HG03159 (cell line): Measurements from ENCODE around the gene SRGAP1.
"Not testable (repeated sequence)": the region's sequence is repeated elsewhere in the genome, so short reads cannot be mapped to it uniquely, and the experiment has no call there.

ENCODE experiments used
- ATAC-seq: cut with Tn5 transposase; IDR thresholded peaks from one replicate; pipeline ENCODE4 v1.9.1; 2021; ENCODE audit warnings: mild to moderate bottlenecking, moderate library complexity; ENCODE audit not compliant: unreplicated experiment

SRGAP1 gene

DNA sequence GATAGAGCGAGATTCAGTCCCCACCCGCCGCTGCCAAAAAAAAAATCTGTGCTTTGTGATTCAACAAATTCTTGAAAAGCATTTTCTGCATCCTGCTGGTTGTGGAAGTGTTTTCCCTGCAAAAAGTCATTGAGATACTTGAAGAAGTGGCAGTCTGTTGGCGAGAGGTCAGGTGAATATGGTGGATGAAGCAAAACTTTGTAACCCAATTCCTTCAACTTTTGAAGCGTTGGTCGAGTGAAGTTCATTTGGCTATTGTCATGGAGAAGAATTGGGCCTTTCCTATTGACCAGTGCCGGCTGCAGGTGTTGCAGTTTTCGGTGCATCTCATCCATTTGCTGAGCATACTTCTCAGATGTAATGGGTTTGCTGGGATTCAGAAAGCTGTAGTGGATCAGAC, 20.9 kb downstream of the SRGAP1 start:
- no peak for ATAC-seq

DNA sequence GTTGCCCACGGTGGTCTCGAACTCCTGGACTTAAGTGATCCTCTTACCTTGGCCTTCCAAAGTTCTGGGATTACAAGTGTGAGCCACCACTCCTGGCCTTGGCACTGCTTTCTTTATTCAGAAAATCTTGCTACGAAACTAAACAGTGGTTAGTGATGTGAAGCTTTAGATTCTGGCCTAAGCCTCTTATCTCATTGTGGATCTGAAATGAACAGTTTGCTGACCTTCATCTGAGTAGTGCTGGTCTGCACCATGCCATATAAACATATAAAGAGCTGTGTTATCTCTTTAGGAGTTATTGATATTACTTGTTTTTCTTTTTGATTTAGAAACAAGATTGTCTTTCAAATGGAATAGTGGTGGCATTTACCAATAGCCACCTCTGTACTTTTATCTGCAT, 22.6 kb downstream of the SRGAP1 start:
- no peak for ATAC-seq

DNA sequence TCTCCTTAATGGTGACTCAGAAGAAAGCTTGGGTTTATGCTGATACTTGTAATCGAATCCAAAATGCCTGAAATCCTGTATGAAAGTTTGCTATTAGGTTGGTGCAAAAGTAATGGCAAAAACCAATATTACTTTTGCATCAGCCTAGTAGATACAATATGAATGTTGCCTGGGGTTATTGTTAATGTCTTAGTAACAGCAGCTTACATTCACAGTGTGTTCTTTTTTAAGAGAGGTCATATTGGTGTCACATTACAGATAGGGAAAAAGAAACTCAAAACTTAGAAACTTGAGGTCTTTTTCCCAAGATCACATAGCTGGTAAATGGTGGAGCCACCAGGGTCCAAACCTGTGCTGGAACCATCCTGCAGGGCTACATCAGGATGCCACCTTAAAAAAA, 25.2 kb downstream of the SRGAP1 start:
- no peak for ATAC-seq

DNA sequence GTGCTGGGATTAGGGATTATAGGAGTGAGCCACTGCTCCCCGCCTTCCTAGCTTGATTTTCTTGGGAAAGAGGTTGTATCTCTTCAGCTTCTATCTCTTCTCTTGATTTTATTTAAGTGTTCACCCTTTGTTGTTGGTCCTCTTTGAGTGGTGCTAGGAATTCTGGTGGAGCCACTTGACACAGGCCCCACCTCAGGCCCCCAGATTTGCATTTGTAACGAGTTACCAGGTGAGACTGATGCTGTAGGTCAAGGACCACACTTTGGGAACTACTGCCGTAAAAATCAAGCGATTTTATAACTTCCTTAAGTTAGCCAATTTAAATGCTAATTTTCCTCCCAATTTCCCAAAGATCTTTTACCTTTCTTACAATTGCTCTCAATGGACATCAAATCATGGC, 26.3 kb downstream of the SRGAP1 start:
- ATAC-seq, result no peak

DNA sequence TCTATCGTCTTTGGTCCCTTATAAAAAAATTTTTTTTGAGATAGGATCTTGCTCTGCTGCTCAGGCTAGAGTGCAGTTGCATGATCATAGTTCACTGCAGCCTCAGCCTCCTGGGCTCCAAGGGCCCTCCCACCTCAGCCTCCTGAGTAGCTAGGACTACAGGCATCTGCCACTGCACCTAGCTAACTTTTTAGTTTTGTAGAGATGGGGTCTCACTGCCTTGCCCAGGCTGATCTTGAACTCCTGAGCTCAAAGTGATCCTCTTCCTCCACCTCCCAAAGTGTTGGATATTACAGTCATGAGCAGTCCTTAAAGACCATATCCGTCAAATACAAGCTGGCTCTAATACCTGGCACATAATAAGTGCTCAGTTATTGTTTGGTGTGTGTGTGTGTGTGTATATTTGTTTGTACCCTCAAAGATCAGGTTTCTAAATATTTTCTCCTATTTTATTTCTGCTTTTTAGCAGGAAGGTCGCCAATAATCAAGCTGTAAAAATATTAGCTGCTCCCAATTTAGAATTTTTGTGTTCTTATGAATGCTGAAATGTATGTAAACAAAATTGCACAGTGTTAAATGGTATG, 30.5 kb downstream of the SRGAP1 start:
- ATAC-seq, result no peak

DNA sequence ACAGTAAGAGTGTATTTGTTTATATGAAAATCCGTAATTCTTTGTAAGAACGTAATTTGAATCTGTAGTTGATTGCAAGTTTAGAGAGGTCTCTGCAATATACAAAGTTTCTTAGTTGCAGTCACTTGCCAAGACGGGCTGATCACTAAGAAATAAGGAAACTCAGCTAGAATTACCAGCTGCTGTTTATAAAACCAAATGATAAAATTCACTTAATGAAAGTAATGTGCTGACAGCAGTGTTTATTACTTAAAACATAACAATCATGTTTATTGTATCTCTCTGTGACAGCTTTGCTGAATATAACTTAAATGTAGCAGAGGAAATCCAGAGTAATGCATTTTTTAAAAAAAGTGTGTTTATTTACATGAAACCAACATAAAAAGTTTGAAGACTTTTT, 31.2 kb downstream of the SRGAP1 start:
- no peak for ATAC-seq

DNA sequence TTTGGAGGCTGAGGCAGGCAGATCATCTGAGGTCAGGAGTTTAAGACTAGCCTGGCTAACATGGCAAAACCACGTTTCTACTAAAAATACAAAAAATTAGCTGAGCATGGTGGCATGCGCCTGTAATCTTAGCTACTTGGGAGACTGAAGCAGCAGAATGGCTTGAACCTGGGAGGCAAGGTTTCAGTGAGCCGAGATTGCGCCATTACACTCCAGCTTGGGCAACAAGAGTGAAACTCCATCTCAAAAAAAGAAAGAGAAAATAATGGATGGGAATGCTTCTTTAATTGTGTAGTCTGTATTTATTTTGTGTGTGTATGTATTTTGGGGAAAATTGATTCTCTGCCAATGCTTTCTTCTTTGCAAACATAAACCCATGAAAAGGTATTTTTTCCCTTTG, 32.5 kb downstream of the SRGAP1 start:
- ATAC-seq, result no peak

DNA sequence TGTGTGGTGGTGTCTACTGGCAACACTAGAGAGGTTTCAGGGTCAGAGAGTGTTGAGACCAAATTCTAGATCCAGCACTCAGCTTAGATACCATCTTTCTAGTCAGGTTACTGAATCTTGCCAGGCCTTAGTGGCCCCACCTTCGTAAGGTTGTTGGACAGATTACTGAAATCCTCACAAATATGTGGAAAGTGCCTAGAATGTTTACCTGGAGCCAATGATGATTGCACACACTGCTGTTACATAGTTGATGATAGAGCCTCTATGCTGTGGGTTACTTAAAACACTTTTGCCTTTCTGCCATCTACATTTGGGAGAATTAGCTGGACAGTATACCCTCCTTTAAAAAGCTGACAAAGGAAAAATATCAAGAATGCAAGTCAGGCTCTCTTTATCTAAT, 33.2 kb downstream of the SRGAP1 start:
- no peak for ATAC-seq

DNA sequence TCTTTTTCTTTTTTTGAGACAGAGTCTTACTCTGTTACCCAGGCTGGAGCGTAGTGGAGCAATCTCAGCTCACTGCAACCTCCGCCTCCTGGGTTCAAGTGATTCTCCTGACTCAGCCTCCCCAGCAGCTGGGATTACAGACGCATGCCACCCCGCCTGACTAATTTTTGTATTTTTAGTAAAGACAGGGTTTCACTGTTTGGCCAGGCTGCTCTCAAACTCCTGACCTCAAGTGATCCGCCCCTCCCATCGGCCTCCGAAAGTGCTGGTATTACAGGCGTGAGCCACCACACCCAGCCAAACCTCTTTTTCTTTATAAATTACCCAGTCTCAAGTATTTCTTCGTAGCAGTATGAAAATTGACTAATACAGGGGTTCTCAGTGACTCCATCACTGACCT, 35.7 kb downstream of the SRGAP1 start:
- ATAC-seq, result not testable (repeated sequence)

DNA sequence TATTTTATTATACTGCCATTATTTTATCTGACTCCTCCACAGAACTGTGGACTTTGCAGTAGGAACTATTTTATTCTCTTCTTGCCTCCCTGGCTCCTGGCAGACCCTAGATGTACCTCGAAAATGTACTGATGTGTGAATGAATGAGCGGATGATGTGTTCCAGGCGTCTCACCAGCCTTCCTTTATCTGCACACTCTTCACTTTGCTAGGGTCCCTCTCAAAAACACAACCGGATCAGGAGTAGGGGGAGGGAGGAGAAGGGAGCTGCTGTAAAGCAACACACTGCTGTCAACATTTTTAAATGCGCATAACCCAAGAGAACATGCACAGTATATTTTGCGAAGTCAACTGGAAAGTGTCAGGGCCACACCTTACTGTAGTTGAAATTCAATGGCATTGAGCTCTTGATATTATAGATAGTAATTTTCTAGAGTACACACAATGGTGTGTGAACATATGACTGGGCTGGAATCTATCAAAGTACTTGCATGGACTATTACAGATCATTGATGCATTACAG, 36.3 kb downstream of the SRGAP1 start:
- ATAC-seq, result no peak

DNA sequence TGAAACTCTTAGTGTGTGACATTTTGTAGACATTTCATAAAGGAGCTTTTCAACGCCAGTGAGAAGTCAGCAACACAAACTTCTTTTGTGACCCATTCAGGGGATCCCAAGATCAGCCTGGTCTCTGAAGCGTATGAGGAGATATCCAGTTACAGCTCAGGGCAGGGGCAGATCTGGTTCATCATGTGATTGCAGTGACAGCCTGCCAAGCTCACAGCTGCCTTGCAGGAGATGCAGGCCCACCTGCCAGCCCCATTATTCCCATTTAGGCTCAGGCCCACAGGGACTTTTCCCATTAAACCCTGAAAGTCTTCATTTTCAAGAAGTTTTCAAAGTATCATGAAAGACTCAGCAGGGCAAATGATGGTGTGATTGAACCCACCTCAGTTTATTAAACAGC, 38.3 kb downstream of the SRGAP1 start:
- ATAC-seq, result no peak

DNA sequence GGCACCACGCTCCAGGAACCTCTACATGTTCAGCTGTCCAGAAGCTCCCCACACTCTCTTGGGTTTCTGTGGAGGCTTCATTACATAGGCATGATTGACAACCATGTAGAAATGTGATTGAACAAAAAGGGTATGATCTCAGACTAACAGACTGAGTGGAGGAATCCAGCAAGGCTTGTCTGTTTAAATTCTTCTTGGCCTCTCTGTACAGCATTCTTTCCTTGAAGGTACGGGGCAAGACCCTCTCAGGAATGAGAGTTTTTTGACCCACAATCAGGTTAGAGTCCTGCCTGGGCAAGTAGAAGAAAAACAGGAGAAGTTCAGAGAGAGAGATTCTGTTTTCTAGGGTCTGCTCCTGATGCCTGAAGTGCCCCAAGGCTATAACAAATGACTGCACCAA, 40.9 kb downstream of the SRGAP1 start:
- ATAC-seq, result no peak

DNA sequence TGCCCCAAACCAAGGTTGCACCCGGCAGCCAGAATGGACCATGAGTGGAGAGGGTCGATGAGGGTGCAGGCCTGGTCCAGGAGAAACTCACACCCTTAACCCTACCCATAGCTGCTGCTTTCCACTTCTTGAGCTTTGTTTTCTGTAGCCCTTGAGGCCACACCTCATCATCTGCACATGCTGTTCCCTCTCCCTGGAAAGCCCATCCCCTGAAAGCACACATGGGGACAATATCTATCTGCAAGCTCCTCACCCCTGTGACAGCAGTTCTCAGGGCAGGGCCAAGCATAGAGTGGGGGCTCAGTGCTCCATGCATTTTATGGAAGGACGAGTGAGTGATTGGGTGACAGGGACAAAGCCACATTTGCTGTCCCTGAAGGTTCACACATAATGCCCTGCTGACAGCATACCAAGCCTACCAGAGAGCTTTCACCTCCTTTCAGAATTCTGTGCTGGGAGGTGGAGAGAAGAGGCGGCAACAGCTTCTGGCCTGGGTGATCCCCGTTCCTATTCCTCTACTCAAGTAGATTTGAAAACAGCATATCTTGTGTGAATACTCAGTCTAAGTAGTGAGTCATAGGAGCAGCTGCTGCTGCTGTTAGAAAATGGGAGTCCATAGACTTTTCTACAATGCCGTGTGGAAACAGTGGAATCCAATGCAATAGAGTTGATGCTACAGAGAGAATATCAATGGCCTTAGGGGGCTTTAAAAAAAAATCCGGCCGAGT, 44.6 kb downstream of the SRGAP1 start:
- ATAC-seq, result no peak

DNA sequence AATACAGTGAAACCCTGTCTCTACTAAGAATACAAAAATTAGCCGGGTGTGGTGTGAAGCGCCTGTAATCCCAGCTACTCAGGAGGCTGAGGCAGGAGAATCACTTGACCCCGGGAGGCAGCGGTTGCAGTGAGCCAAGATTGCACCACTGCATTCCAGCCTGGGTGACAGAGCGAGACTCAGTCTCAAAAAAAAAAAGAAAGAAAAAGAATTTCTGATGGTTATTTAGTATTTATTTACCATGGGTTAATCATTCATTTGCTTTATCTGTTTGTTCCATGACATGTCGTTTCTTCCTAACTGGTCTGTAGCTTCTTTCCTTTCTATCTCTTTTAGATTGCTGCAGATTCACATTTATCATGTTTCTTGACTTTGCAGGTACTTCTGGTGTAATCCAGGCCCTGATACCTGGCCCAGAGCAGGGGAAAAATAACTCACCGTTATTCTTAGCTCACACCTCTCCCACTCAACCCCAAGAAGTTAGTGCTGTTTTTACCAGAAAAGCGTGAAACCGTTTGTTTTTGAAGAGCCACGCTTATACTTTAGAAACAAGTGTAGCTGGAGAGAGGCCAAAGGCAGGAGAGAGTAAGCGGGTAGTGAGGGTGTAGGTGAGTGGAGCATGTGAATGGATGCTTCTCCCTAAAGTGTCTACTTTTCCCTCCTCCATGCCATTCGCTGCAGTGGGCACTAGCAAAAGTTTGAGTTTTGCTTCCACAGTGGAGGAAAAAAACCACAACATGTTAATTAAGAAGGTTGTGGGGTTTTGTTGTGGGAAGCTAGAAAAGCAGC, 45.4 kb downstream of the SRGAP1 start:
- ATAC-seq, result no peak

DNA sequence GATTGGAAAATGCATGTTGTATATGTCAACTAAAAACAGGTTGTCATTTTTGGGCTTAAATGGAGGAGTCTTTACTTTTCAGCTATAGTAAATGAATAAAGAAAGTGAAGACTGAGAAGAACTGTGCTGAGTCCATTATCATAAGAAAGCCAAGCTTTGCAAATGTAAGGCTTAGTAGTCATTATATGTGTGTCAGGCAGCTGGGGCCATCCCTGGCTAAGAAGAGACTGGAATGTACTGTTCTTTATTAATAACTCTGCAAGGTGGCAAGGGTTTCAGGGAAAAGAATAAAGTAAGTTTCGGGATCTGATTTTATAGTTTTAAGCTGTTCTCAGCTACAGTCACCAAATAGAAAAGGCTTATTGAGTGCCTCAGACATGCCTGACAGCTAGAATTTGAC, 48.7 kb downstream of the SRGAP1 start:
- ATAC-seq, result no peak

DNA sequence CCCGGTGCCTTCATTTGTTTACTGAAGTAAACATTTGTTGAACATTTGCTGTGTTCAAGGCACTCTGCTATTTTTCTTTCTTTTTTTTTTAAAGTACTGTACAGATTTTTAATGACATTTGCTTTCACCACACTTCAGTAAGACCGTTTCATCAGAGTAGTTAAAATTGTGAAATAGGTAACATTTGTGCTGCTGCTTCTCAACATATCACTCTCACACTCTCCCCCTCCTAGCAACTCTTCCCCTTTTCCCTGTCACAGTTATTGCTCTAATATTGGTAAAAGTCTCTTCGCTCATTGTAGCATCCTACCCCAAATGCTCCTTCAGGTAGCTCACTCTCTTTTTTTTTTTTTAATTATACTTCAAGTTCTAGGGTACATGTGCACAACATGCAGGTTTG, 49.6 kb downstream of the SRGAP1 start:
- ATAC-seq, result no peak

DNA sequence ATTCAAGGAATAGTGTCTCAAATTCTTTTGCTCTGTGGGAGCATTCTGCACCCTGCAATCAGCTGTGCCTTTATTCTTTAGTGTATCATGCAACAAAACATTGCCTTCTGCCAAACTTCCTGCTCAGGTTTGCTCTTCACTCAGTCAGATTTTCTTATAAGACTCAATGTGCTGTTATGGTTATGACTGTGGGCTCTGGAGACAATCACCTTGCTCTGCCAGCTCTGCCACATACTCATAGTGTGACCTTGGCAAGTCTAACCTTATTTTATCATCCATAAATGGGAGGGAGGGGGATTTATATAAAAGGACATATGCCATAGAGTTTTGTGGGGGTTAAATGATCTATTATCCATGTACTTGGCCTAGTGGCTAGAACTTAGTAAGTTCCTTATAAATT, 51.3 kb downstream of the SRGAP1 start:
- ATAC-seq, result no peak

DNA sequence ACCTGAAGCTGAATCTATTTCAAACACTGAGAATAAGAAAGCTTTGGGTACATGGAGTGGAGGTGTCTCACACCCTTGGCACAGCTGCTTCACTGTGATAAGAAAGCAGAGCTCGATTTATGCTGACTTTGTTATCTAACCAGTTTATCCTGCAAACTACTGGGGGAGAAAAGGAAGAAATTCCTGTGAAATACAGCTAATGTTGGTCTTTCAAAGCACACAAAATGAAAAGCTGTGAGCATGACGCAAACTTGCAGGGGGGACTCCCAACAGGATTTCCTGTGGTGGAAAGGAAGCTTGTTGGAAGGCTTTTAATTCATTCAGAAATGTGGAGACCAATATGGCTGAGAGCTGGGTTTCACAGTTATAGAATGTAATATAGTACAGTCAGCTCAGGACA, 53.4 kb downstream of the SRGAP1 start:
- no peak for ATAC-seq

DNA sequence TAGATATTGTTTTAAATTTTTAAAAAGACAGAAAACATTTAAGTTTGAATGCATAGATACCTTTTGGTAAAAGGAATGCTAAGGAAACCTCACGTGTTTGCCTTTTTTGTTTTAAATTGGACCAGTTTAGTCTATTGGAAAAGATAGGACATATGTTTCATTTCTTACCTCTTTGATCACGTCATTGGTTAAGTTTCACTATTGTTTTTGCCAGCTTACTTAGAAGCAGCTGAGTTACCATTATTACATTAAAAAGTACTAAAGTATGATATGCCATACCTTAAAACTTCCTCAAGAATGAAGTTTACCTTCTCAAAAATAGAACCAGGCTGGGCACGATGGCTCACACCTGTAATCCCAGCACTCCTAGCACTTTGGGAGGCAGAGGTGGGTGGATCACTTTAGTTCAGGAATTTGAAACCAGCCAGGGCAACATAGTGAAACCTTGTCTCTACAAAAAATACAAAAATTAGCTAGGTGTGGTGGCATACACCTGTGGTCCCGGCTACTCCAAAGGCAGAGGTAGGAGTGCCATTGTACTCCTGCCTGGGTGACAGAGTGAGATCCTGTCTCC, 54.4 kb downstream of the SRGAP1 start:
- no peak for ATAC-seq

DNA sequence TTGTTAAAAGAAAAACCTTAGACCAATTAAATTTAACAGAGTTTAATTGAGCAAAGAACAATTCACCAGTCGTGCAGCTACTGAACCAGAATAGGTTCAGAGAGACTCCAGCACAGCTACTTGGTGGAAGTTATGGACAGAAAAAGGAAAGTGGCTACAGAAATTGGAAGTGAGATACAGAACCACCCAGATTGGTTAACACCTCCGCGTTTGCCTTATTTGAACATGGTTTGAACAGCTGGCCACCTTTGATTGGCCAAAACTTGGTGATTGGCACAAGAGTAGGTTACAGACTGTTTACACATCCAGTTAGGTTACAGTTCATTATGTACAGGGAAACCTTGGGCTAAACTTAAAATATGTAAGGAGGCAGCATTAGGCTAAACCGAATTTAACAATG, 54.9 kb downstream of the SRGAP1 start:
- no peak for ATAC-seq

DNA sequence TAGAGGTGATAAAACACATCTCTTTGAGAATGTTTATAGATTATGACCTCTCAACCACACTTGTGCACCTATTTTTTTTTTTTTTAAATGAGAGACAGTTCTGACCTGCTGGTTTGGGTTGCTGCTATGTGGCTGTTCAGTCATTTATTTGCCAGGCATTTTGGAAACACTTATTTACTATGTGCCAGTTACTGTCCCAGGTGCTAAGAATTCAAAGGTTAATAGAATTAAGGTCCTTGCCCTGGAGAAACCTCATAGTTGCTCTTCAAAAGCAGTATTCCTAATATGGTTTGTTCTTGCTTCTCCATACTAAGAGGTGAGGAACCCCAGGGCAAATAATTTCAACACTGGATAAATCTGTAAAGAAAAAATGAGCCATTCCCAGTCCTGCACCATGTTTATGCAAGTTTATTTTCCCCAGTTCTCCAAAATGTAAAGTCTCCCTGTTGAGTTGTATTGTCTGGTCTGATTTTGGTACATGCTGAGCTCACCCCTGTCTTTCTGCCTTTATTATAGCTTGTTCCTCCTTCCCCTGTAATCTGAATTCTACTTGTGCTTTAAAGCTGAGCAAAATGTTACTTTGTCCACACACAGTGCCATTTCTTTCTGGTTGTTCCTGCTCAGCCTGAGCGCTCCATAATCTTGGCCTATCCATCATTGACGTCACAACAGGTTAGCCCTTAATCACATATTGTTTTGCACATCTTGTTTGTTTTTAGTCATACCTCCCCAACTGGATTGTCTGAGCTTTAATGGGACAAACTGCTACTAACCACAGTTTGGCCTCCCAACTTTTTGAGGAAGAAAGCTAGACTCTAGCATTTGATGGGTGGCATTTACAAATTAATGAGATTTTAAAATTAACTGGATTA, 56.7 kb downstream of the SRGAP1 start:
- no peak for ATAC-seq
